Liver (tissue), 9 donors: ENCODE measurements around the gene ERC1. TPM values are rescaled to one million over a fixed set of nuclear protein-coding genes. Genes with fewer than 3 reads are reported as not detected.

Source experiments
- DNase-seq: peaks from one replicate; pipeline ENCODE4 v3.0.0-alpha.2; 2017; ENCODE audit warnings: low spot score
- H3K27ac ChIP-seq, 2 donors: one replicate each; pipeline ENCODE4 v1.7.0; 2013; ENCODE audit warnings: inconsistent platforms in 2 of 2, low read length in 2 of 2, control low read depth in 1 of 2, low read depth in 1 of 2, mild to moderate bottlenecking in 1 of 2
- H3K27me3 ChIP-seq, 4 donors: one replicate each; pipeline versions ENCODE4 v1.6.1 to v1.7.0; 2013; ENCODE audit warnings: low read length in 3 of 4, inconsistent platforms in 1 of 4, mild to moderate bottlenecking in 1 of 4, moderate library complexity in 1 of 4; ENCODE audit not compliant: control insufficient read depth in 4 of 4, insufficient read depth in 4 of 4
- H3K36me3 ChIP-seq, 4 donors: one replicate each; pipeline versions ENCODE4 v1.6.1 to v1.7.0; 2013; ENCODE audit warnings: low read length in 3 of 4, mild to moderate bottlenecking in 3 of 4, low read depth in 1 of 4, moderate library complexity in 1 of 4; ENCODE audit not compliant: control insufficient read depth in 4 of 4, insufficient read depth in 3 of 4
- H3K4me1 ChIP-seq, 4 donors: one replicate each; pipeline versions ENCODE4 v1.6.1 to v1.7.0; 2013; ENCODE audit warnings: low read length in 3 of 4, mild to moderate bottlenecking in 3 of 4, moderate library complexity in 1 of 4; ENCODE audit not compliant: control insufficient read depth in 4 of 4, insufficient read depth in 4 of 4
- H3K4me3 ChIP-seq, 3 donors: one replicate each; pipeline versions ENCODE4 v1.6.1 to v1.7.0; 2013; ENCODE audit warnings: low read length in 3 of 3, control low read depth in 1 of 3, low read depth in 1 of 3, mild to moderate bottlenecking in 1 of 3
- H3K9ac ChIP-seq, 2 donors: one replicate each; pipeline ENCODE4 v1.7.0; 2013; ENCODE audit warnings: low read length in 2 of 2, mild to moderate bottlenecking in 2 of 2, moderate library complexity in 2 of 2, control low read depth in 1 of 2, low read depth in 1 of 2
- H3K9me3 ChIP-seq, 4 donors: one replicate each; pipeline versions ENCODE4 v1.6.1 to v1.7.0; 2013; ENCODE audit warnings: low read length in 3 of 4; ENCODE audit not compliant: control insufficient read depth in 4 of 4
- EGR1 ChIP-seq, 2 donors: IDR thresholded peaks; 2 replicates each; pipeline ENCODE4 v1.6.1; 2016 to 2018; ENCODE audit warnings: antibody characterized with exemption in 2 of 2, low read depth in 2 of 2
- FOXA1 ChIP-seq: IDR thresholded peaks from 2 replicates; pipeline ENCODE4 v1.6.1; 2016; ENCODE audit warnings: antibody characterized with exemption
- FOXA2 ChIP-seq: IDR thresholded peaks from 2 replicates; pipeline ENCODE4 v1.6.1; 2016; ENCODE audit warnings: antibody characterized with exemption
- GABPA ChIP-seq, 2 donors: IDR thresholded peaks in 1 of 2; conservative IDR thresholded peaks in 1 of 2; 2 replicates each; pipeline ENCODE4 v1.6.1; 2016; ENCODE audit warnings: antibody characterized with exemption in 2 of 2, mild to moderate bottlenecking in 1 of 2, moderate library complexity in 1 of 2
- HNF4A ChIP-seq, 2 donors: conservative IDR thresholded peaks; 2 replicates each; pipeline ENCODE4 v1.6.1; 2016; ENCODE audit warnings: antibody characterized with exemption in 2 of 2, mild to moderate bottlenecking in 2 of 2
- HNF4G ChIP-seq: IDR thresholded peaks from 2 replicates; pipeline ENCODE4 v1.6.1; 2016; ENCODE audit warnings: antibody characterized with exemption
- JUND ChIP-seq, 2 donors: IDR thresholded peaks; 2 replicates each; pipeline ENCODE4 v1.6.1; 2016; ENCODE audit warnings: antibody characterized with exemption in 2 of 2
- NR2F2 ChIP-seq: IDR thresholded peaks from 2 replicates; pipeline ENCODE4 v1.6.1; 2016; ENCODE audit warnings: antibody characterized with exemption
- RXRA ChIP-seq, 2 donors: IDR thresholded peaks; 2 replicates each; pipeline ENCODE4 v1.6.1; 2017 to 2018; ENCODE audit warnings: antibody characterized with exemption in 2 of 2, mild to moderate bottlenecking in 1 of 2
- SP1 ChIP-seq: IDR thresholded peaks from 2 replicates; pipeline ENCODE4 v1.6.1; 2018; ENCODE audit warnings: antibody characterized with exemption, mild to moderate bottlenecking
- TAF1 ChIP-seq: conservative IDR thresholded peaks from 2 replicates; pipeline ENCODE4 v1.6.1; 2016; ENCODE audit warnings: antibody characterized with exemption, mild to moderate bottlenecking
- YY1 ChIP-seq: IDR thresholded peaks from 2 replicates; pipeline ENCODE4 v1.6.1; 2016; ENCODE audit warnings: antibody characterized with exemption, mild to moderate bottlenecking
- WGBS: extraction: QIAGEN DNeasy Blood & Tissue Kit; methylation state at CpG from one replicate; pipeline ENCODE4 v1.1.7; 2013; 5-methylcytosine and 5-hydroxymethylcytosine counted together
- polyA plus RNA-seq, 2 donors: library from polyadenylated mRNA; stranded (reverse) in 1 of 2; unstranded in 1 of 2; fragments of 200-250 nt in 1 of 2; fragments of >200 nt in 1 of 2; fragmentation: Nextera tagmentation in 1 of 2; extraction: Ambion mirVana in 1 of 2; gene quantifications; one replicate each; pipeline versions ENCODE4 v1.2.1 to v1.2.3, GENCODE V29; 2013 to 2015
- total RNA-seq, 2 donors: library from RNA; depleted of rRNA; stranded (reverse); fragments of >200 nt; gene quantifications; one replicate each; pipeline ENCODE4 v1.2.3, GENCODE V29; 2014
- TF ChIP-seq, protein P1 (sequence below): IDR thresholded peaks from 2 replicates; pipeline ENCODE4 v1.6.1; 2016; ENCODE audit warnings: antibody characterized with exemption, mild to moderate bottlenecking
- TF ChIP-seq, protein P2 (sequence below): IDR thresholded peaks from 2 replicates; pipeline ENCODE4 v1.6.1; 2016; ENCODE audit warnings: antibody characterized with exemption
- TF ChIP-seq, protein P3 (sequence below): fragments of 150-350 bp; IDR thresholded peaks from 2 replicates; pipeline ENCODE4 v1.5.1; 2017; ENCODE audit warnings: improper control_type of control experiment, low read depth, low read length; ENCODE audit not compliant: missing input control
- TF ChIP-seq, protein P4 (sequence below): IDR thresholded peaks from 2 replicates; pipeline ENCODE4 v1.6.1; 2016; ENCODE audit warnings: antibody characterized with exemption
- donor health status: healthy.
- donor health status: healthy.
- donor health status: healthy.
- donor health status: healthy.
- donor health status: healthy.

ERC1 gene
- total and polyA plus RNA-seq, 4 donors = 6.2 to 50.2 (median 10.3) TPM

DNA sequence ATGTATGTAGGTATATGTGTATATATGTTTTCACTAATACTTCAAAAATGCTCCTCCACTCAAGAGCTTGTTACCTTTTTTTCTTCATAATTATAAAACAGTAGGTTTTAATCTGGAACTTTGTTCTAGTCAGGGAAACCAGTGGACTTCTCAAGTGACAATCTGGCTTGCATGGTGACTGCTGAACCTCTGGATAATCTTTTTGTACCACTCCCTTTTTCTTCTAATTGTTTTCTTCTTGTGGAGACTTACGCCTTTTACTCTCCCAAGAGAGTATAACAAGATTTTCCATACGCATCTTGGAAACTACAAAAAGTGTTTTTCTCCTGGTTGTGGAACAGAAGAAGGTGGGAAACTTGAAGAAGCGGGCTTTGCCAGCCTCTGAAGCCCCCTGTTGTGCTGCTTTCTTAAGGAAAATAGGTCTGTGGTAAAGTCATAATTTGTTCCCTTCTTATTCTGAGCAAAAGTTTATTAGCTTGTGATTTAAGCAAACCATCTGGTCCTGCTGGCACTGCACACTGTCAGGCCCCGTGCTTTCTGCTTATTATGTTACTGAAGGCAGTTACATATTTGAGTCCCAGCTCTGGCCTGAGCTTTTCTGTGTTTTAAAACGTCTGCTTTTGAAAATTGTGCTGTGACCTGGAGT is 291.8 kb downstream of the ERC1 start:
- WGBS = 91% methylated on average over 5 of the region's 5 CpGs
- no peak for TF ChIP-seq HNF4G
- TF ChIP-seq, protein P1, sequence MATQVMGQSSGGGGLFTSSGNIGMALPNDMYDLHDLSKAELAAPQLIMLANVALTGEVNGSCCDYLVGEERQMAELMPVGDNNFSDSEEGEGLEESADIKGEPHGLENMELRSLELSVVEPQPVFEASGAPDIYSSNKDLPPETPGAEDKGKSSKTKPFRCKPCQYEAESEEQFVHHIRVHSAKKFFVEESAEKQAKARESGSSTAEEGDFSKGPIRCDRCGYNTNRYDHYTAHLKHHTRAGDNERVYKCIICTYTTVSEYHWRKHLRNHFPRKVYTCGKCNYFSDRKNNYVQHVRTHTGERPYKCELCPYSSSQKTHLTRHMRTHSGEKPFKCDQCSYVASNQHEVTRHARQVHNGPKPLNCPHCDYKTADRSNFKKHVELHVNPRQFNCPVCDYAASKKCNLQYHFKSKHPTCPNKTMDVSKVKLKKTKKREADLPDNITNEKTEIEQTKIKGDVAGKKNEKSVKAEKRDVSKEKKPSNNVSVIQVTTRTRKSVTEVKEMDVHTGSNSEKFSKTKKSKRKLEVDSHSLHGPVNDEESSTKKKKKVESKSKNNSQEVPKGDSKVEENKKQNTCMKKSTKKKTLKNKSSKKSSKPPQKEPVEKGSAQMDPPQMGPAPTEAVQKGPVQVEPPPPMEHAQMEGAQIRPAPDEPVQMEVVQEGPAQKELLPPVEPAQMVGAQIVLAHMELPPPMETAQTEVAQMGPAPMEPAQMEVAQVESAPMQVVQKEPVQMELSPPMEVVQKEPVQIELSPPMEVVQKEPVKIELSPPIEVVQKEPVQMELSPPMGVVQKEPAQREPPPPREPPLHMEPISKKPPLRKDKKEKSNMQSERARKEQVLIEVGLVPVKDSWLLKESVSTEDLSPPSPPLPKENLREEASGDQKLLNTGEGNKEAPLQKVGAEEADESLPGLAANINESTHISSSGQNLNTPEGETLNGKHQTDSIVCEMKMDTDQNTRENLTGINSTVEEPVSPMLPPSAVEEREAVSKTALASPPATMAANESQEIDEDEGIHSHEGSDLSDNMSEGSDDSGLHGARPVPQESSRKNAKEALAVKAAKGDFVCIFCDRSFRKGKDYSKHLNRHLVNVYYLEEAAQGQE = no peak
- TF ChIP-seq, protein P2, sequence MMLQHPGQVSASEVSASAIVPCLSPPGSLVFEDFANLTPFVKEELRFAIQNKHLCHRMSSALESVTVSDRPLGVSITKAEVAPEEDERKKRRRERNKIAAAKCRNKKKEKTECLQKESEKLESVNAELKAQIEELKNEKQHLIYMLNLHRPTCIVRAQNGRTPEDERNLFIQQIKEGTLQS = no peak
- TF ChIP-seq, protein P3, sequence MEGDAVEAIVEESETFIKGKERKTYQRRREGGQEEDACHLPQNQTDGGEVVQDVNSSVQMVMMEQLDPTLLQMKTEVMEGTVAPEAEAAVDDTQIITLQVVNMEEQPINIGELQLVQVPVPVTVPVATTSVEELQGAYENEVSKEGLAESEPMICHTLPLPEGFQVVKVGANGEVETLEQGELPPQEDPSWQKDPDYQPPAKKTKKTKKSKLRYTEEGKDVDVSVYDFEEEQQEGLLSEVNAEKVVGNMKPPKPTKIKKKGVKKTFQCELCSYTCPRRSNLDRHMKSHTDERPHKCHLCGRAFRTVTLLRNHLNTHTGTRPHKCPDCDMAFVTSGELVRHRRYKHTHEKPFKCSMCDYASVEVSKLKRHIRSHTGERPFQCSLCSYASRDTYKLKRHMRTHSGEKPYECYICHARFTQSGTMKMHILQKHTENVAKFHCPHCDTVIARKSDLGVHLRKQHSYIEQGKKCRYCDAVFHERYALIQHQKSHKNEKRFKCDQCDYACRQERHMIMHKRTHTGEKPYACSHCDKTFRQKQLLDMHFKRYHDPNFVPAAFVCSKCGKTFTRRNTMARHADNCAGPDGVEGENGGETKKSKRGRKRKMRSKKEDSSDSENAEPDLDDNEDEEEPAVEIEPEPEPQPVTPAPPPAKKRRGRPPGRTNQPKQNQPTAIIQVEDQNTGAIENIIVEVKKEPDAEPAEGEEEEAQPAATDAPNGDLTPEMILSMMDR = no peak
- TF ChIP-seq EGR1 (IDR thresholded peaks at IDR 0.05; ENCODE audit: low read depth in 2 of 2) = no peak
- no peak for TF ChIP-seq TAF1
- TF ChIP-seq YY1 = no peak
- TF ChIP-seq FOXA1 = no peak
- no peak for TF ChIP-seq JUND (IDR thresholded peaks at IDR 0.05)
- TF ChIP-seq HNF4A (conservative IDR thresholded peaks at IDR 0.05) = no peak
- no peak for TF ChIP-seq FOXA2
- Histone ChIP-seq H3K36me3 (no peaks in the 10 kb centered on the region), H3K9me3 (no peaks in the 10 kb centered on the region), H3K9ac (no peak overlapping the region), H3K27me3 (no peaks in the 10 kb centered on the region), H3K4me3 (no peak overlapping the region), H3K27ac (no peak overlapping the region), H3K4me1 (peaks cover 0 to 1% (median 0%) of the 10 kb centered on the region in 4 donors)
- no peak for DNase-seq

DNA sequence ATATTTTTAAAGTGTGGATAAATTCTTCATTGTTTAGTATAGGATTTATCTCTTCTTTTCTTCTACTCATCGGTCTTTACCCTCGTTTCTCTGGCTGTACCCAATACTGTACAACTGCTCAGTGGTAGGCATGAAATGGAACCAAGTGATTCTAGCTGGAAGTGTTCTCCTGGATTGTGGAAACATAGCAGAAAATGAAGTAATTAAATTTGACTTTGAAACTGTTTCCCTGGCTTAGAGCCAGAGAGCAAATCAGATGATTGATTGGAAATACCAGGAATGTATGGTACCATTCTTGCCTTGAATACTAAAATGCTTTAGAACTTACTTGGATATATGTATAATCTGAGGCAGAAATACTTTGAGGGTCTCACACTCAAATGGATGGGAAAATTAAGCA is 292.3 kb downstream of the ERC1 start:
- Histone ChIP-seq H3K36me3 (no peaks in the 10 kb centered on the region), H3K4me1 (peaks cover 0 to 1% (median 0%) of the 10 kb centered on the region in 4 donors), H3K9me3 (no peaks in the 10 kb centered on the region), H3K27ac (no peak overlapping the region), H3K9ac (no peak overlapping the region), H3K27me3 (no peaks in the 10 kb centered on the region), H3K4me3 (no peak overlapping the region)
- no peak for DNase-seq
- WGBS = 89% methylated on average over 2 of the region's 2 CpGs
- TF ChIP-seq GABPA (IDR thresholded peaks at IDR 0.05 in 1 of 2, conservative IDR thresholded peaks at IDR 0.05 in 1 of 2) = no peak
- no peak for TF ChIP-seq TAF1
- TF ChIP-seq, protein P4, sequence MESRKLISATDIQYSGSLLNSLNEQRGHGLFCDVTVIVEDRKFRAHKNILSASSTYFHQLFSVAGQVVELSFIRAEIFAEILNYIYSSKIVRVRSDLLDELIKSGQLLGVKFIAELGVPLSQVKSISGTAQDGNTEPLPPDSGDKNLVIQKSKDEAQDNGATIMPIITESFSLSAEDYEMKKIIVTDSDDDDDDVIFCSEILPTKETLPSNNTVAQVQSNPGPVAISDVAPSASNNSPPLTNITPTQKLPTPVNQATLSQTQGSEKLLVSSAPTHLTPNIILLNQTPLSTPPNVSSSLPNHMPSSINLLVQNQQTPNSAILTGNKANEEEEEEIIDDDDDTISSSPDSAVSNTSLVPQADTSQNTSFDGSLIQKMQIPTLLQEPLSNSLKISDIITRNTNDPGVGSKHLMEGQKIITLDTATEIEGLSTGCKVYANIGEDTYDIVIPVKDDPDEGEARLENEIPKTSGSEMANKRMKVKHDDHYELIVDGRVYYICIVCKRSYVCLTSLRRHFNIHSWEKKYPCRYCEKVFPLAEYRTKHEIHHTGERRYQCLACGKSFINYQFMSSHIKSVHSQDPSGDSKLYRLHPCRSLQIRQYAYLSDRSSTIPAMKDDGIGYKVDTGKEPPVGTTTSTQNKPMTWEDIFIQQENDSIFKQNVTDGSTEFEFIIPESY = no peak
- TF ChIP-seq HNF4G = no peak
- TF ChIP-seq SP1 = no peak
- no peak for TF ChIP-seq EGR1 (IDR thresholded peaks at IDR 0.05; ENCODE audit: low read depth in 2 of 2)
- TF ChIP-seq FOXA1 = no peak
- TF ChIP-seq, protein P1 = no peak
- TF ChIP-seq YY1 = no peak
- TF ChIP-seq NR2F2 = no peak
- TF ChIP-seq, protein P3 = no peak
- TF ChIP-seq FOXA2 = no peak
- no peak for TF ChIP-seq HNF4A (conservative IDR thresholded peaks at IDR 0.05)
- no peak for TF ChIP-seq RXRA (IDR thresholded peaks at IDR 0.05)
- TF ChIP-seq, protein P2 = no peak
